GM06990 (cell line): ENCODE results near the gene KLHDC3.

Experiments
- DNase-seq: peaks from one replicate; pipeline ENCODE4 v3.0.0-alpha.2; 2011; ENCODE audit not compliant: insufficient read length; ENCODE audit errors: extremely low read depth
- H3K27me3 ChIP-seq: replicated peaks from 2 replicates; pipeline ENCODE4 v1.6.0; 2011; ENCODE audit warnings: low read length; ENCODE audit not compliant: control insufficient read depth, insufficient read depth
- H3K36me3 ChIP-seq: 2 replicates; pipeline ENCODE4 v1.5.1; 2011; ENCODE audit warnings: low read length; ENCODE audit not compliant: control insufficient read depth, insufficient read depth
- H3K4me3 ChIP-seq: replicated peaks from 2 replicates; pipeline ENCODE4 v1.5.1; 2011; ENCODE audit warnings: low read depth, mild to moderate bottlenecking, control low read depth, low read length
- CTCF ChIP-seq: IDR thresholded peaks from 2 replicates; pipeline ENCODE4 v1.5.1; 2011; ENCODE audit warnings: low read length, control low read depth, mild to moderate bottlenecking, inconsistent platforms; ENCODE audit not compliant: insufficient read depth, poor library complexity, severe bottlenecking

The KLHDC3 gene

GRCh38 chr6:43007126-43007525 lies 6.9 kb upstream of the KLHDC3 start:
- no peak for TF ChIP-seq CTCF
- H3K27me3 ChIP-seq: no peaks in the 10 kb centered on the region
- peaks cover 27% of the 10 kb centered on the region for H3K36me3 ChIP-seq
- no peak overlapping the region for H3K4me3 ChIP-seq
- DNase-seq: no peak

GRCh38 chr6:43009124-43009523 lies 4.9 kb upstream of the KLHDC3 start:
- no peaks in the 10 kb centered on the region for H3K27me3 ChIP-seq
- H3K36me3 ChIP-seq: peaks cover 30% of the 10 kb centered on the region
- no peak for DNase-seq
- no peak overlapping the region for H3K4me3 ChIP-seq
- peak; percentile 62 for TF ChIP-seq CTCF

- no peak for DNase-seq
- H3K4me3 ChIP-seq: no peak overlapping the region
- H3K27me3 ChIP-seq: no peaks in the 10 kb centered on the region
- no peak for TF ChIP-seq CTCF
- H3K36me3 ChIP-seq: peaks cover 30% of the 10 kb centered on the region
These were observed 2.8 kb upstream of the KLHDC3 start for GRCh38 chr6:43011207-43011606.

- Histone ChIP-seq H3K27me3 (no peaks in the 10 kb centered on the region), H3K36me3 (peaks cover 26% of the 10 kb centered on the region), H3K4me3 (peak overlapping the region; percentile 67)
- no peak for TF ChIP-seq CTCF
- DNase-seq: no peak
These were observed 1.7 kb upstream of the KLHDC3 start for GRCh38 chr6:43012364-43012763.

GRCh38 chr6:43013097-43013842 lies 779 bp upstream of the KLHDC3 start:
- peaks cover 24% of the 10 kb centered on the region for H3K36me3 ChIP-seq
- peak overlapping the region; percentile 67 for H3K4me3 ChIP-seq
- no peak for DNase-seq
- TF ChIP-seq CTCF: no peak
- no peaks in the 10 kb centered on the region for H3K27me3 ChIP-seq
